Astrocyte of the cerebellum (primary cell): ENCODE measurements around the gene AK8.

ENCODE experiments used
- DNase-seq: peaks from one replicate; pipeline ENCODE4 v3.0.0-alpha.2; 2011; ENCODE audit warnings: low read depth
- H3K4me3 ChIP-seq: 2 replicates; pipeline ENCODE4 v1.5.1; 2011; ENCODE audit warnings: mild to moderate bottlenecking, low read depth, low read length, moderate library complexity
- CTCF ChIP-seq: IDR thresholded peaks from 2 replicates; pipeline ENCODE4 v1.5.1; 2012; ENCODE audit warnings: low read length, low read depth, moderate library complexity, mild to moderate bottlenecking; ENCODE audit errors: missing control alignments
- in situ Hi-C: cut with HindIII; loops from 2 replicates; pipeline ENCODE4 v1.10.0; 2017; ENCODE audit warnings: low sequenced_read_pairs

Gene AK8

GRCh38 chr9:132780230-132781007 is 97.7 kb downstream of the AK8 start:
- in situ Hi-C loops = no loop called here
- no peak overlapping the region for H3K4me3 ChIP-seq
- no peak for TF ChIP-seq CTCF
- no peak for DNase-seq

GRCh38 chr9:132776891-132777290 is 101.2 kb downstream of the AK8 start:
- no peak overlapping the region for H3K4me3 ChIP-seq
- in situ Hi-C loops = no loop called here
- no peak for DNase-seq
- no peak for TF ChIP-seq CTCF

GRCh38 chr9:132776268-132776667 is 101.8 kb downstream of the AK8 start:
- in situ Hi-C loops = no loop called here
- DNase-seq = no peak
- H3K4me3 ChIP-seq = no peak overlapping the region
- TF ChIP-seq CTCF = no peak

- in situ Hi-C loops = no loop called here
- TF ChIP-seq CTCF = no peak
- no peak for DNase-seq
- no peak overlapping the region for H3K4me3 ChIP-seq
Observed at GRCh38 chr9:132775720-132776119, 102.4 kb downstream of the AK8 start.

GRCh38 chr9:132774886-132775285 is 103.2 kb downstream of the AK8 start:
- in situ Hi-C loops = no loop called here
- no peak overlapping the region for H3K4me3 ChIP-seq
- no peak for TF ChIP-seq CTCF
- no peak for DNase-seq

GRCh38 chr9:132773764-132774339 is 104.2 kb downstream of the AK8 start:
- in situ Hi-C loops = no loop called here
- H3K4me3 ChIP-seq = no peak overlapping the region
- TF ChIP-seq CTCF = no peak
- no peak for DNase-seq
